ENCODE results near the gene MACO1.

MACO1 gene

DNA sequence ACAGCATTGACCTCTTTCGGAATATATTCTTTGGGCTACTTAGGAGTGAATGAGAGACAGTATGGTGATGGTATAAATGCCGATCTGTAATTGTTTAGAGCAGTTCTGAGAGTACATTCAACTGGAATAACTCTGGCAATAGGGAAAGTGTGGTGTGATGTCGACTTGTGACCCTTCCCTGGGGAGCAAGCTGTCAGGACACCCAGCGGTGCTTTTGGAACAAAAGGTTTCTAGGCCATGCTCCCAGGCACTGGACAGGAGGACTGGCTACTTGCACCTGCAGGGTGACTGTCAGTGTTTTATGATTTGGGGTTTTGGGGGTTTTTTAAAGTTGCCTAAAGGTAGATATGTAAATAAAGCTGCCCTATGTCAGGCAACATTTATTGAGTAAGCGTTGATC lies 50.9 kb downstream of the MACO1 start:
- DNase-seq (ENCODE audit: low spot score) = no peak
- TF ChIP-seq CTCF (IDR thresholded peaks at IDR 0.05; ENCODE audit: extremely low read depth, missing control alignments) = no peak

GRCh38 chr1:25482211-25482610 lies 51.5 kb downstream of the MACO1 start:
- no peak for DNase-seq (ENCODE audit: low spot score)
- TF ChIP-seq CTCF (IDR thresholded peaks at IDR 0.05; ENCODE audit: extremely low read depth, missing control alignments) = no peak

GRCh38 chr1:25484096-25484495 lies 53.4 kb downstream of the MACO1 start:
- DNase-seq (ENCODE audit: low spot score) = no peak
- TF ChIP-seq CTCF (IDR thresholded peaks at IDR 0.05; ENCODE audit: extremely low read depth, missing control alignments) = no peak

GRCh38 chr1:25484533-25484932 lies 53.8 kb downstream of the MACO1 start:
- no peak for DNase-seq (ENCODE audit: low spot score)
- no peak for TF ChIP-seq CTCF (IDR thresholded peaks at IDR 0.05; ENCODE audit: extremely low read depth, missing control alignments)

DNA sequence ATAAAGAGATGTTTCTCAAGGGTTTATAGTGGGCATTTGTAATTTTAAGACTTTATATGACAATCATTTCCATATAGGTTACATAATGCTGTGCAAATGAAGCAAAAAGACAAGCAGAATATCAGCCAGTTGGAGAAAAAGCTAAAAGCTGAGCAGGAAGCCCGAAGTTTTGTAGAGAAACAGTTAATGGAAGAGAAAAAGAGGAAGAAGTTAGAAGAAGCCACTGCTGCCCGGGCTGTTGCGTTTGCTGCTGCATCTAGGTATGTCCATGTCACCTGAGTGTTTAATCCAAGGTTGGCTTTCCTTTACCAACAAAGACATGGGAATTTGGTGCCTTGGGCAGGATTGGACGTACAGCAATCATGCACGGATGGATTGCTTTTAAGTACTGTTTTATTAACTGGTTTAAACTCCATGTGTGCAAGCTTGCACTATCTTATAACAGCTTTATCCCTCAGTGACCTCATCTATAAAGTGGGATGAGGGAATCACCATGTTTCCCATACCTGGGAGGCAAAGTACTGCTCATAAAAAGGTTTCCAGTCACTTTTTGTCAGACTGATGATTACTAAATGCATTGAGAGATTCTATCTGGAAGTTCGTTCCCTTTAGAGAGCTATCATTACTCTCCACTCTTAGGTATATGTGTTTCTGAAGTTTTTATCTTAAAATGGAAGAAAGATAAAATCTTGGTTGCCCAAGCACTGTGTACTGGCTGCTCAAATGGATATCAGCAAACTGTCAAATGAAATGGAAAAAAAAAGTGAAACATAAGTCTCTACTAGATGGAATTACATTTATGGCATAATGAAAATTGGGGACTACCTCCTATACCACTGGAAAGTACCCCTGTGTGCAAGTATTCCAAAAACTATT lies 55.1 kb downstream of the MACO1 start:
- TF ChIP-seq CTCF (IDR thresholded peaks at IDR 0.05; ENCODE audit: extremely low read depth, missing control alignments) = no peak
- no peak for DNase-seq (ENCODE audit: low spot score)

GRCh38 chr1:25486602-25487001 lies 55.9 kb downstream of the MACO1 start:
- no peak for TF ChIP-seq CTCF (IDR thresholded peaks at IDR 0.05; ENCODE audit: extremely low read depth, missing control alignments)
- DNase-seq (ENCODE audit: low spot score) = no peak

DNA sequence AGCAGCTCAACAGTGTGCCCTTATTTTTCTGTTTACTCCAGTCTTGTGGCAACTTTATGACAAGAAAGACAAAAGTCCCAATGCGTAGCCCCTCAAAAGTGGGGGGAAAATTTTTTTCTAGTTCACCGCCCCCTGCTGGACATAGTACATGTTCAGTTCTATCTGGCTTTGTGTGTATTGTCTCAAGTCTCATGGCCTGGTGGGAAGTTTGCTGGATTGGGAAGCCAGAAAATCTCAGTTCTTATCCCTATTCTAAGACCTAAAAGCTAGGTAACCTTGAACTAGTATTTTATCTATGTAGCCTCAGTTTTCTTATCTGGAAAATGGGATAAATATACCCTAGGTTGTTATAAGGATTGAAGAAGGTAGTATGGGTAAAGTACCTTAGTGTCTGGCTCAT lies 56.9 kb downstream of the MACO1 start:
- TF ChIP-seq CTCF (IDR thresholded peaks at IDR 0.05; ENCODE audit: extremely low read depth, missing control alignments) = peak; percentile 48
- DNase-seq (ENCODE audit: low spot score) = peak; percentile 22
